Parathyroid adenoma (tissue), 2 donors: ENCODE data around the gene TMEM150A.

Experiments used
- H2AFZ ChIP-seq: fragments of 300-600 bp; sonication (generic); one replicate; pipeline ENCODE4 v1.7.0; 2017; ENCODE audit warnings: antibody characterized with exemption, mild to moderate bottlenecking
- H3K27ac ChIP-seq: fragments of 300-600 bp; sonication (generic); one replicate; pipeline ENCODE4 v1.7.0; 2017
- H3K27me3 ChIP-seq: fragments of 300-600 bp; sonication (generic); one replicate; pipeline ENCODE4 v1.7.0; 2017; ENCODE audit warnings: low read length; ENCODE audit not compliant: control insufficient read depth, insufficient read depth
- H3K36me3 ChIP-seq: fragments of 300-600 bp; sonication (generic); one replicate; pipeline ENCODE4 v1.7.0; 2017; ENCODE audit warnings: low read length; ENCODE audit not compliant: control insufficient read depth, insufficient read depth
- H3K4me1 ChIP-seq: fragments of 300-600 bp; sonication (generic); one replicate; pipeline ENCODE4 v1.7.0; 2017; ENCODE audit warnings: control low read depth
- H3K4me2 ChIP-seq: fragments of 300-600 bp; sonication (generic); one replicate; pipeline ENCODE4 v1.7.0; 2017; ENCODE audit warnings: low read length
- H3K4me3 ChIP-seq: fragments of 300-600 bp; sonication (generic); one replicate; pipeline ENCODE4 v1.7.0; 2017; ENCODE audit warnings: low read depth, low read length
- H3K79me2 ChIP-seq: fragments of 300-600 bp; sonication (generic); one replicate; pipeline ENCODE4 v1.7.0; 2017; ENCODE audit warnings: control low read depth
- H3K9ac ChIP-seq: fragments of 300-600 bp; sonication (generic); one replicate; pipeline ENCODE4 v1.7.0; 2017; ENCODE audit warnings: mild to moderate bottlenecking
- H3K9me3 ChIP-seq: fragments of 300-600 bp; sonication (generic); one replicate; pipeline ENCODE4 v1.7.0; 2017; ENCODE audit warnings: low read length; ENCODE audit not compliant: control insufficient read depth
- CTCF ChIP-seq: fragments of 300-600 bp; sonication (generic); IDR thresholded peaks from one replicate; pipeline ENCODE4 v1.7.0; 2017; ENCODE audit warnings: antibody characterized with exemption, mild to moderate bottlenecking
- donor health status: primary hyperparathyroidism.

TMEM150A gene

GRCh38 chr2:85585781-85586105 lies 16.8 kb downstream of the TMEM150A start:
- no peak overlapping the region for H3K9ac ChIP-seq

GRCh38 chr2:85584857-85585780 lies 17.4 kb downstream of the TMEM150A start:
- Histone ChIP-seq H3K4me3 (peak overlapping the region; percentile 12), H3K4me2 (peak overlapping the region; percentile 32), H3K27me3 (no peaks in the 10 kb centered on the region), H3K9me3 (no peaks in the 10 kb centered on the region), H3K36me3 (no peaks in the 10 kb centered on the region), H3K27ac (peak overlapping the region; percentile 65), H3K9ac (no peak overlapping the region), H3K4me1 (peaks cover 7% of the 10 kb centered on the region), H2AFZ (peak overlapping the region; percentile 39), H3K79me2 (peaks cover 15% of the 10 kb centered on the region)
- no peak for TF ChIP-seq CTCF

More at GRCh38 chr2:85585781-85586105, 16.8 kb downstream of the TMEM150A start:
- Histone ChIP-seq H3K4me2 (no peak overlapping the region), H2AFZ (no peak overlapping the region), H3K9me3 (no peaks in the 10 kb centered on the region), H3K79me2 (peaks cover 15% of the 10 kb centered on the region), H3K36me3 (no peaks in the 10 kb centered on the region), H3K4me1 (peaks cover 7% of the 10 kb centered on the region), H3K27ac (peak overlapping the region; percentile 65), H3K27me3 (no peaks in the 10 kb centered on the region), H3K4me3 (no peak overlapping the region)
- TF ChIP-seq CTCF: no peak

DNA sequence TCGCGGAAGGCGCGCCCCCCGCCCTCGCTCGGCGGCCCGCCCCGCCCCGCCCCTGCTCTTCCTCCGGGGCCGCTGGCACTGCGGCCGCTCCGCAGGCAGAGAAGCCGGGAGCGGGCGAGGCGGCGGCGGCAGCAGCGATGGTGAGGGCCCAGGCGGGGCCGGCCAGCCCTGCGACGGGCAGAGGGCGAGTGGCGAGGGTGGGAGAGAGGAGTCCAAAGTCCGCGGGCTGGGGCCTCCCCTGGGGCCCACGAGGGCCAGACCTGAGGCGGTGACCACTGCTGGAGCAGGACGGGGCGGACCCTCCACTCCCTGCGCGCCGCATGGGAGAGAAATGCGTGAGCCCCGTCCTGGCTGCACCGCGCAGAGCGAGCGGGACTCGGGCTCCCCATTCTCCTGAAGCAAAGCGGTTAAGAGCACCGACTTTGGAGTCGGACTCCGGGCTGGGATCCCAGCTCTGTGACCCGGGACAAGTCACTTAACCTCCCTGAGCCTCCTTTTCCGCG lies 18.1 kb downstream of the TMEM150A start, which contains the start of gene VAMP5:
TSS of gene VAMP5 (plus strand) at position 78 of the 503 bp plus-strand sequence. CDS start at position 138, 60 bp downstream.
- Histone ChIP-seq H3K79me2 (peaks cover 11% of the 10 kb centered on the region), H3K36me3 (no peaks in the 10 kb centered on the region), H3K4me1 (peaks cover 7% of the 10 kb centered on the region), H3K4me2 (peak within 1 kb of the TSS; percentile 32), H3K9ac (no peak within 1 kb of the TSS), H2AFZ (peak within 1 kb of the TSS; percentile 39), H3K27me3 (no peaks in the 10 kb centered on the region), H3K9me3 (no peaks in the 10 kb centered on the region), H3K4me3 (peak within 1 kb of the TSS; percentile 12), H3K27ac (peak within 1 kb of the TSS; percentile 65)
- TF ChIP-seq CTCF: no peak

DNA sequence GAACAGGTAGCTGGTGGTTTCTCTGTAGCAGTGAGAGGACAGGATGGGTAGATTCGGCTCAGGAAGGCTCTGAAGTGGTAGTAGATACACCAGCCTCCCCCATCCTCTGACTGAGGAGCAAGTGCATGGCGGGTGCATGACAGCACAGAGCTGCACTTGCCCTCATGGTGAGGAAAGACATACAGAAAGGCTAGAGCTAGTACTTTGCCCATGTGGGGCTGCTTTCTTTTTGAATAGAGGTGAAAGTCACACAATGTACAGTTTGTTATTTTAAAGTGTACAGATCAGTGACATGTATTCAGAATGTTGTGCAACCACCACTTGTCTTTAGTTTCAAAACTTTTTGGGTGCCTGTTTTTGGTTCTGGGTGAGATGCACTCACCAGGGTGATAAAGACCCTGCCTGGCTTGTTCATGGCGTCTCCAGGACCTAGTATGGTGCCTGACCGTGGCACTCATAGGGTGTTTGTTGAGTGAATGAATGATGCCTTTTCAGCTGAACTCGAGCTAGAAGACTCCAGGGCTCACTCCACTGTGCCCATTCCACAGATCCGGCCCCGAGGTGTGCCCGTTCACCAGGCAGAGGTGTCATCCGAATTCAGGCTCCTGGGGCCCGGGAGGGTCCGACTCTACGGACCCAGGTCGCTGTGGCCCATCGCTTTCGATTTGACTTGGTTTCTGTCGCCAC lies 18.7 kb downstream of the TMEM150A start:
- H3K79me2 ChIP-seq: peaks cover 7% of the 10 kb centered on the region
- no peak for TF ChIP-seq CTCF
- H3K9ac ChIP-seq: no peak overlapping the region
- no peak overlapping the region for H2AFZ ChIP-seq
- H3K4me2 ChIP-seq: peak overlapping the region; percentile 27
- peak overlapping the region; percentile 12 for H3K4me3 ChIP-seq
- H3K27me3 ChIP-seq: no peaks in the 10 kb centered on the region
- peak overlapping the region; percentile 64 for H3K27ac ChIP-seq
- H3K36me3 ChIP-seq: no peaks in the 10 kb centered on the region
- peaks cover 9% of the 10 kb centered on the region for H3K4me1 ChIP-seq
- H3K9me3 ChIP-seq: no peaks in the 10 kb centered on the region
